Measurements from ENCODE around the gene EML4.
"Not testable (repeated sequence)": the region's sequence is repeated elsewhere in the genome, so short reads cannot be mapped to it uniquely, and the experiment has no call there.

The EML4 gene

GRCh38 chr2:42315844-42316470, 146.8 kb downstream of the EML4 start:
- DNase-seq: no peak

GRCh38 chr2:42316910-42317309, 147.8 kb downstream of the EML4 start:
- no peak for DNase-seq

GRCh38 chr2:42317486-42317885, 148.3 kb downstream of the EML4 start:
- no peak for DNase-seq

- DNase-seq: no peak
These were observed 148.8 kb downstream of the EML4 start for GRCh38 chr2:42317945-42318344.

- no peak for DNase-seq
These were observed 150.1 kb downstream of the EML4 start for GRCh38 chr2:42319265-42319664.

GRCh38 chr2:42321452-42322064, 152.4 kb downstream of the EML4 start:
- no peak for DNase-seq

GRCh38 chr2:42324244-42324643, 155.1 kb downstream of the EML4 start:
- no peak for DNase-seq

GRCh38 chr2:42324949-42325348, 155.8 kb downstream of the EML4 start:
- DNase-seq: no peak

GRCh38 chr2:42325609-42326008, 156.5 kb downstream of the EML4 start:
- no peak for DNase-seq

GRCh38 chr2:42327125-42327524, 158.0 kb downstream of the EML4 start:
- peak; percentile 88 for DNase-seq

- DNase-seq: no peak
These were observed 159.1 kb downstream of the EML4 start for GRCh38 chr2:42328148-42328833.

- DNase-seq: no peak
These were observed 159.8 kb downstream of the EML4 start for GRCh38 chr2:42328923-42329322.

GRCh38 chr2:42329736-42330135, 160.6 kb downstream of the EML4 start:
- DNase-seq: no peak

GRCh38 chr2:42331569-42332284, 162.6 kb downstream of the EML4 start:
- no peak for DNase-seq

GRCh38 chr2:42332575-42332974, 163.4 kb downstream of the EML4 start:
- DNase-seq: no peak

- DNase-seq: no peak
These were observed 164.4 kb downstream of the EML4 start for GRCh38 chr2:42333579-42333978.

GRCh38 chr2:42334220-42334619, 165.1 kb downstream of the EML4 start:
- no peak for DNase-seq

- not testable (repeated sequence) for DNase-seq
These were observed 165.7 kb downstream of the EML4 start for GRCh38 chr2:42334865-42335264.

- DNase-seq: no peak
These were observed 166.5 kb downstream of the EML4 start for GRCh38 chr2:42335514-42336104.

- DNase-seq: no peak
These were observed 167.3 kb downstream of the EML4 start for GRCh38 chr2:42336361-42336965.

- DNase-seq: no peak
These were observed 168.2 kb downstream of the EML4 start for GRCh38 chr2:42337356-42337820.

GRCh38 chr2:42337846-42338566, 168.9 kb downstream of the EML4 start:
- DNase-seq: no peak

Measured in DMS153 (cell line).